Measurements from ENCODE around the gene HOXD8. TPM values are rescaled to one million over a fixed set of nuclear protein-coding genes. Genes with fewer than 3 reads are reported as not detected.

The HOXD8 gene
- total RNA-seq, 1 donor: 3.3 TPM

DNA sequence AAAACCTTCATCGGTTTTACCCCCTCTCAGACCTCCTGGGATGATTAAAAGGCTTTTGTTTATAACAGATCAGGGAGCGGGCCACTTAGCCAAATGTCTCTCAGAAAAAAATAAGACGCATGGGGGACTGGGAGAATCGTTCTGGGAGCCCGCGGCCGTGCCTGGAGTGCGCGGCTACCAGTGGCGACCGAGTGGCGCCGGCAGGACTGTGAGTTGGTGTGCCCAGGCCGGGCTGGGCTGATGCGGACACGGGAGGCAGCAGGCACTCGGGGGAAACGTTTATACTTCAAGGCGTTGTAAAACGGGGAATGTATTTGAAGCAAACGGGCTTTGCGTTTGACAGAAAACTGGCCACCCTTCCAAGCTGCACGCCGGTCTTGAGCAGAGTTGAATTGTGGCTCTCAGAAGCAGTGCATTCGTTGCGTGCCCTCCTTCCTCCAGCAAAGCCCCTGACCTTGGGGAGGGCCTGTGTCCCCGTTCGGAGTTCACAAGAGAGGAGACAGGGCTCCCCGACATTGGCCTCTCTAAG, 17.6 kb upstream of the HOXD8 start:
- H4K20me1 ChIP-seq (ENCODE audit: insufficient read depth, low read length): no peaks in the 10 kb centered on the region
- no peaks in the 10 kb centered on the region for H3K36me3 ChIP-seq (ENCODE audit: insufficient read depth, low read length)
- no peak overlapping the region for H3K4me3 ChIP-seq (ENCODE audit: insufficient read depth, low read length)
- no peaks in the 10 kb centered on the region for H3K79me2 ChIP-seq (ENCODE audit: insufficient read depth, low read length)
- H3K27ac ChIP-seq (ENCODE audit: low read depth, low read length): no peak overlapping the region
- no peaks in the 10 kb centered on the region for H3K9me3 ChIP-seq (ENCODE audit: low read depth, low read length)
- peaks cover 91% of the 10 kb centered on the region for H3K27me3 ChIP-seq (ENCODE audit: insufficient read depth, low read length)
- DNase-seq (ENCODE audit: insufficient read length, low spot score, missing footprints): peak; percentile 71
- H3K4me1 ChIP-seq (ENCODE audit: insufficient read depth, low read length): no peaks in the 10 kb centered on the region
- TF ChIP-seq, protein P1, sequence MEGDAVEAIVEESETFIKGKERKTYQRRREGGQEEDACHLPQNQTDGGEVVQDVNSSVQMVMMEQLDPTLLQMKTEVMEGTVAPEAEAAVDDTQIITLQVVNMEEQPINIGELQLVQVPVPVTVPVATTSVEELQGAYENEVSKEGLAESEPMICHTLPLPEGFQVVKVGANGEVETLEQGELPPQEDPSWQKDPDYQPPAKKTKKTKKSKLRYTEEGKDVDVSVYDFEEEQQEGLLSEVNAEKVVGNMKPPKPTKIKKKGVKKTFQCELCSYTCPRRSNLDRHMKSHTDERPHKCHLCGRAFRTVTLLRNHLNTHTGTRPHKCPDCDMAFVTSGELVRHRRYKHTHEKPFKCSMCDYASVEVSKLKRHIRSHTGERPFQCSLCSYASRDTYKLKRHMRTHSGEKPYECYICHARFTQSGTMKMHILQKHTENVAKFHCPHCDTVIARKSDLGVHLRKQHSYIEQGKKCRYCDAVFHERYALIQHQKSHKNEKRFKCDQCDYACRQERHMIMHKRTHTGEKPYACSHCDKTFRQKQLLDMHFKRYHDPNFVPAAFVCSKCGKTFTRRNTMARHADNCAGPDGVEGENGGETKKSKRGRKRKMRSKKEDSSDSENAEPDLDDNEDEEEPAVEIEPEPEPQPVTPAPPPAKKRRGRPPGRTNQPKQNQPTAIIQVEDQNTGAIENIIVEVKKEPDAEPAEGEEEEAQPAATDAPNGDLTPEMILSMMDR (IDR thresholded peaks at IDR 0.05; ENCODE audit: extremely low read depth, low read depth, low read length): no peak
- H3K4me2 ChIP-seq (ENCODE audit: insufficient read depth, low read length): no peak overlapping the region
- H2AFZ ChIP-seq (ENCODE audit: low read length): no peak overlapping the region

DNA sequence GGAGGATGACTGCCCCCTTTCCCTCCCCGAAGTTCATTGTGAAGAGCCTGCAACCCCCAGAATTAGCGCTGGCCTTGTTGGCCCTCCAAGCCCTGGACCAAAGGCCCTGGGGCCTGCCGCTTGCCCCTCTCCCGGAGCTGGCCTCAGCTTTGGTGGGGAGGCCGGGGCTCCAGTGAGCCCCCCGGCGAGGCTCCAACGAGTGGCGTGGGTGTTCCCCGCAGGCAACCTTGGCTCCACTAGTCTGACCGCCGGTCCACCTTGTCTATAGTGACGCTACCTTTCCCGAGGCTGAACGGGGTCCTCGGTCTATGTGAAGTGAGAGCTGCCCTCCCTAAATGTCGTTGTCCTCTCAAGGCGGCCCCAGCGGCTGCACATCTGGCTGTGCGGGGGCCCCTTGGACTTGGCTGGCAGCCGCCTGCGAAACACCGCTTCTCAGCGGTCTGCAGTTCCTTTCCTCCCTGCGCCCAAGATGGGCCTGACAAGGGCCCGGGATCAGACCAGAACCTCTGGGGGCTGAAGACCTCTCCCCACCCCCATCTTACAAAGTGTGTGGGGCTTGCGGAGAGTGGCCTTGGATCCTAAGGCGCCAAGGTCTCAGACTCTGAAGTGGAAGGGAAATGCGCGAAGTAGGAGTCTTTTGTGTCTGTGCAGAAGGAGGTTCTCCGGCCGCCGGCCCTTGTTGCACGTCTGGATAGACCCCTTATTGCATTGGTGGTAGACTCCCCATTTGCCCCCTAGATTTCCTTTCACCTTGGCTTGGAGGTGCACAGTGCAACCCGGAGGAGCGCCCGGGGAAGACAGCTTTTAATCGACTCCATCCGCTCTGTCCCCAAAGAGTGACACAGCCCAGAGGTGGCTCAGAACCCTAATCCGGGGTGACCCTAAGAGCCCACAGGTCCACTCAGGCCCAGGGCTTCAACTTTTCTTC, 16.9 kb upstream of the HOXD8 start:
- Histone ChIP-seq H3K4me2 (ENCODE audit: insufficient read depth, low read length) (no peak overlapping the region), H4K20me1 (ENCODE audit: insufficient read depth, low read length) (no peaks in the 10 kb centered on the region), H3K36me3 (ENCODE audit: insufficient read depth, low read length) (no peaks in the 10 kb centered on the region), H3K4me3 (ENCODE audit: insufficient read depth, low read length) (no peak overlapping the region), H3K27me3 (ENCODE audit: insufficient read depth, low read length) (peaks cover 94% of the 10 kb centered on the region), H3K27ac (ENCODE audit: low read depth, low read length) (no peak overlapping the region), H3K4me1 (ENCODE audit: insufficient read depth, low read length) (no peaks in the 10 kb centered on the region), H3K79me2 (ENCODE audit: insufficient read depth, low read length) (no peaks in the 10 kb centered on the region), H2AFZ (ENCODE audit: low read length) (no peak overlapping the region), H3K9me3 (ENCODE audit: low read depth, low read length) (no peaks in the 10 kb centered on the region)
- TF ChIP-seq, protein P1 (IDR thresholded peaks at IDR 0.05; ENCODE audit: extremely low read depth, low read depth, low read length): no peak
- DNase-seq (ENCODE audit: insufficient read length, low spot score, missing footprints): peak; percentile 64

DNA sequence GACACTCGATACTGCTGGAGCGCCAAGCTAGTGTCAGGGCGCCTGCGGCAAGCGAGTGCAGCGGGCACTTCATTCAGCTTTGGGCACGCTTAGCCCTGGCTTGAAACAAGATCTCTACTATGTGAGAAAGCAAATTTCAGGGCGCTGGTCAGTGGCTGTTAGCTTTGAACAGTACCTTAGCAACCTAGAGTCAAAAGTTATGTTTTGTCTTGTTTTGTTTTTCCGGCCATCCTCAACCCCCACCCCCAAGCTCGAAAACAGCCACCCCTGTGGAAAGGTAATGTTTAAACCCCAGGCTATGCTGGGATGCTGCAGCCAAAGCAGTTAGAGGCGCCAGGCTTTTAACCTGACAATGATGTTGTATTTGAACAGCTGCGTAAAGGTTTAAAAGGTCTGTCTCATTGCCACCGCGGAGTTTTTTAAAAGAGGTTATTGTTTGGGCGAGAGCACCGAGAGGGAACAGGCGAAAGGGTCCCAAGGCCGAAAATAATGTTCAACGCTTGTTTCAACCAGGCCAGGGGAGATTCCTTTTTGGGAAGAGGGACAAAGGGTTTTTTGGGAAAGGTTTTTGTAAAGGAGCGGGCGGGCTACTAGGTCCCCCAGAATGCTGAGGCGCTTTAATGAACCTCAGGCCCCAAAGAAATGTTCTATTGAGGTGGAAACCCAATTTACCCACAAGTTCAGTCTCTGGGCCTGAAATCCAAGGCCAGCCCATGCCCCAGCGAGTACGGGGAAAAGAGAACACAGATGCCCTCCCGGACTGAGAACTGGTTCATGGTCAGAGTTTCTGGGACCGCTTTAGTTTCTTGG, 15.2 kb upstream of the HOXD8 start:
- TF ChIP-seq, protein P1 (IDR thresholded peaks at IDR 0.05; ENCODE audit: extremely low read depth, low read depth, low read length): no peak
- H3K36me3 ChIP-seq (ENCODE audit: insufficient read depth, low read length): no peaks in the 10 kb centered on the region
- H3K9me3 ChIP-seq (ENCODE audit: low read depth, low read length): no peaks in the 10 kb centered on the region
- DNase-seq (ENCODE audit: insufficient read length, low spot score, missing footprints): peak; percentile 59
- H2AFZ ChIP-seq (ENCODE audit: low read length): no peak overlapping the region
- no peaks in the 10 kb centered on the region for H4K20me1 ChIP-seq (ENCODE audit: insufficient read depth, low read length)
- H3K79me2 ChIP-seq (ENCODE audit: insufficient read depth, low read length): no peaks in the 10 kb centered on the region
- peaks cover 98% of the 10 kb centered on the region for H3K27me3 ChIP-seq (ENCODE audit: insufficient read depth, low read length)
- H3K4me1 ChIP-seq (ENCODE audit: insufficient read depth, low read length): no peaks in the 10 kb centered on the region
- H3K4me2 ChIP-seq (ENCODE audit: insufficient read depth, low read length): no peak overlapping the region
- H3K27ac ChIP-seq (ENCODE audit: low read depth, low read length): no peak overlapping the region
- H3K4me3 ChIP-seq (ENCODE audit: insufficient read depth, low read length): no peak overlapping the region
